WTC11 (cell line): ENCODE data around the gene MRPS5.

Experiments used
- CBFB ChIP-seq: sonication (generic); formaldehyde crosslinking; IDR thresholded peaks from 2 replicates; pipeline ENCODE4 v1.8.1; 2022; ENCODE audit warnings: mild to moderate bottlenecking, low read depth, missing genetic modification reagents
- CTCF ChIP-seq: fragments of 200-600 bp; IDR thresholded peaks from 2 replicates; pipeline ENCODE4 v1.8.0; 2022; ENCODE audit warnings: antibody characterized with exemption
- ELF4 ChIP-seq: sonication (generic); formaldehyde crosslinking; IDR thresholded peaks from 2 replicates; pipeline ENCODE4 v1.8.1; 2022; ENCODE audit warnings: low read depth, mild to moderate bottlenecking, moderate library complexity, missing genetic modification reagents

DNA sequence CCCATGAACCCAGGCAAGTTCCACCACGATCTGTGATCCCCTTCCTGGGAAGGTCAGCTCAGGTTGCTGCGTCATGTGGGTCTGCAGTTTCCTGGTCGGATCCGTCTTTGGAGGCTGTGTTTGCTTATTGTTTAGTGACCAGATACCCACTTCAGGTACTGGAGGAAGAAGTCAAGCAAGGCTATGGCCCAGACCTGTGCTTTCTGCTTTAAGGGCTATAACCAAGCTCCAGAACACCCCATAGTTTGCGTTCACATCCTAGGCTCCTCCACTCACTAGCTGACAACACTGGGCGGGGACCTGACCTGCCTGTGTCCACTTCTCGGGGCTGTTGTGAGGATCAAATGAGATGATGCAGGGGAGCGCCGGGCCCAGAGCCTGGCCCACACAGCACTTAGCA, 52.1 kb downstream of the MRPS5 start:
- TF ChIP-seq CTCF (no peak), ELF4 (CRISPR knock-in tag) (no peak), CBFB (no peak)
